ENCODE data around the gene CDKN1B.

Gene CDKN1B

DNA sequence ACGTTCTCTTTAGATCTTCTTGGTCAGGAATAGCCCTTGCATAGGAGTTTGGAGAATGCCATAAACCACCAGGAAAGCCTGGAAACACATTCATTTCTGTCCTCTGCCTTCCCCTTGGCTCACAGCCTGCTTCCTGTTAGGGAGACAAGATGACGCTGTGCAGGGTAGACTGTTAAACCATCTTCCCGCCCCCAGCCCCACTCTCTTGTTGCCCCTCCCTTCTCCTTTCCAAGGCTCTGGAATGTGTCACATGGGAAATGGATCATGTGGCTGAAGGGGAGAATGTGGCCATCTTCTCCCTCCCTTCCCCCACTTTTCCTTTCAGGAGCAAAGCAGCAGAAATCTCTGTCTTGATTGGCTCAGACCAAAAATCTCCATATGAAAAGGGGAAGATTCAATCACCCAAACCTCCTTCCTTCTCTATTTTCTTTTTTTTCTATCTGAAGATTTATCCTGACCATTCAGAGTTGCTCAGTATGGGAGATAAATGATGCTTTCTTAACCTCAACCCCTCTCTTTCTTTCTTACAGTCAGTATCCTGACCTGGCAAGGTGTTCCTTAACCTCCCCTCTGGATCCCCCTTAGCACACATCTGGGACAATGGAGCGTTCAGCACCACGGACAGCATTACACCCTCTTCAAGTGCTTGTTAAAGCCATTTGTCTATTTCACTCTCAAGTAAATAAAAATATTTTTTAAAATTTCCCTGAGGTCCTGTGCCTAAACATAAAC, 32.6 kb upstream of the CDKN1B start (continued):
- TF ChIP-seq, protein P1, sequence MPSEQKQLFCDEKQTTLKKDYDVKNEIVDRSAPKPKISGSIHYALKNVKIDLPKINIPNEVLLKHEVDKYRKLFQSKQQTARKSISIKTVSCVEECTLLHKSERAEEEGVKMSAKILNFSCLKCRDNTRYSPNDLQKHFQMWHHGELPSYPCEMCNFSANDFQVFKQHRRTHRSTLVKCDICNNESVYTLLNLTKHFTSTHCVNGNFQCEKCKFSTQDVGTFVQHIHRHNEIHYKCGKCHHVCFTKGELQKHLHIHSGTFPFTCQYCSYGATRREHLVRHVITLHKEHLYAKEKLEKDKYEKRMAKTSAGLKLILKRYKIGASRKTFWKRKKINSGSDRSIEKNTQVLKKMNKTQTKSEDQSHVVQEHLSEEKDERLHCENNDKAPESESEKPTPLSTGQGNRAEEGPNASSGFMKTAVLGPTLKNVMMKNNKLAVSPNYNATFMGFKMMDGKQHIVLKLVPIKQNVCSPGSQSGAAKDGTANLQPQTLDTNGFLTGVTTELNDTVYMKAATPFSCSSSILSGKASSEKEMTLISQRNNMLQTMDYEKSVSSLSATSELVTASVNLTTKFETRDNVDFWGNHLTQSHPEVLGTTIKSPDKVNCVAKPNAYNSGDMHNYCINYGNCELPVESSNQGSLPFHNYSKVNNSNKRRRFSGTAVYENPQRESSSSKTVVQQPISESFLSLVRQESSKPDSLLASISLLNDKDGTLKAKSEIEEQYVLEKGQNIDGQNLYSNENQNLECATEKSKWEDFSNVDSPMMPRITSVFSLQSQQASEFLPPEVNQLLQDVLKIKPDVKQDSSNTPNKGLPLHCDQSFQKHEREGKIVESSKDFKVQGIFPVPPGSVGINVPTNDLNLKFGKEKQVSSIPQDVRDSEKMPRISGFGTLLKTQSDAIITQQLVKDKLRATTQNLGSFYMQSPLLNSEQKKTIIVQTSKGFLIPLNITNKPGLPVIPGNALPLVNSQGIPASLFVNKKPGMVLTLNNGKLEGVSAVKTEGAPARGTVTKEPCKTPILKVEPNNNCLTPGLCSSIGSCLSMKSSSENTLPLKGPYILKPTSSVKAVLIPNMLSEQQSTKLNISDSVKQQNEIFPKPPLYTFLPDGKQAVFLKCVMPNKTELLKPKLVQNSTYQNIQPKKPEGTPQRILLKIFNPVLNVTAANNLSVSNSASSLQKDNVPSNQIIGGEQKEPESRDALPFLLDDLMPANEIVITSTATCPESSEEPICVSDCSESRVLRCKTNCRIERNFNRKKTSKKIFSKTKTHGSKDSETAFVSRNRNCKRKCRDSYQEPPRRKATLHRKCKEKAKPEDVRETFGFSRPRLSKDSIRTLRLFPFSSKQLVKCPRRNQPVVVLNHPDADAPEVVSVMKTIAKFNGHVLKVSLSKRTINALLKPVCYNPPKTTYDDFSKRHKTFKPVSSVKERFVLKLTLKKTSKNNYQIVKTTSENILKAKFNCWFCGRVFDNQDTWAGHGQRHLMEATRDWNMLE (tag by site-specific recombination; conservative IDR thresholded peaks at IDR 0.05; ENCODE audit: low read depth) = peak; percentile 76
- TF ChIP-seq ZNF433 (tag by site-specific recombination; IDR thresholded peaks at IDR 0.05; ENCODE audit: low read depth) = no peak

GRCh38 chr12:12685305-12685704, 31.9 kb upstream of the CDKN1B start:
- no peak overlapping the region for H3K4me3 ChIP-seq (ENCODE audit: low read depth, low read length)
- no peaks in the 10 kb centered on the region for H3K9me3 ChIP-seq (ENCODE audit: control insufficient read depth, insufficient read depth, low read depth, low read length)
- no peaks in the 10 kb centered on the region for H3K36me3 ChIP-seq (ENCODE audit: control insufficient read depth in 2 of 2, insufficient read depth in 1 of 2, low read length in 2 of 2)
- H3K27ac ChIP-seq (ENCODE audit: extremely low read depth, low read depth, low read length) = no peak overlapping the region
- POLR2A ChIA-PET = interaction anchor here (0.7 kb wide), 1 partner anchor 328 kb away, joined by 3 read pairs; no protein-coding TSS in a partner anchor
- CTCF ChIA-PET = interaction anchor here (0.6 kb wide), 2 partner anchors 18 to 1054 kb away, joined by 3 read pairs; no protein-coding TSS in a partner anchor
- no peak for TF ChIP-seq ZNF707 (tag by site-specific recombination; IDR thresholded peaks at IDR 0.05)
- no peak for TF ChIP-seq ZBTB1 (tag by site-specific recombination; IDR thresholded peaks at IDR 0.05)
- TF ChIP-seq ZNF510 (tag by site-specific recombination; IDR thresholded peaks at IDR 0.05; ENCODE audit: insufficient replicate concordance) = no peak
- TF ChIP-seq ZNF366 (tag by site-specific recombination; conservative IDR thresholded peaks at IDR 0.05) = no peak
- TF ChIP-seq ZNF830 (tag by site-specific recombination; IDR thresholded peaks at IDR 0.05; ENCODE audit: low read depth) = no peak
- TF ChIP-seq REST (tag by site-specific recombination; IDR thresholded peaks at IDR 0.05) = no peak
- TF ChIP-seq PBX3 (CRISPR knock-in tag; IDR thresholded peaks at IDR 0.05) = no peak
- no peak for TF ChIP-seq BCL11A (tag by site-specific recombination; IDR thresholded peaks at IDR 0.05; ENCODE audit: low read depth)
- no peak for TF ChIP-seq ZNF529 (tag by site-specific recombination; IDR thresholded peaks at IDR 0.05; ENCODE audit: insufficient replicate concordance)
- TF ChIP-seq SCRT1 (tag by site-specific recombination; IDR thresholded peaks at IDR 0.05; ENCODE audit: borderline replicate concordance) = no peak
- TF ChIP-seq ZNF48 (tag by site-specific recombination; IDR thresholded peaks at IDR 0.05) = no peak
- TF ChIP-seq ZNF548 (tag by site-specific recombination; IDR thresholded peaks at IDR 0.05) = no peak
- no peak for TF ChIP-seq ZNF239 (tag by site-specific recombination; IDR thresholded peaks at IDR 0.05)
- no peak for TF ChIP-seq ZNF175 (tag by site-specific recombination; IDR thresholded peaks at IDR 0.05)
- no peak for TF ChIP-seq ZNF223 (tag by site-specific recombination; IDR thresholded peaks at IDR 0.05)
- H3K4me1 ChIP-seq (ENCODE audit: control insufficient read depth, insufficient read depth, low read length) = no peaks in the 10 kb centered on the region

Measured in HEK293 (cell line).